HEK293 (cell line): ENCODE results near the gene TRAF2.

Experiments used
- BCL11A ChIP-seq: fragments of 450-650 bp; formaldehyde crosslinking; IDR thresholded peaks from 2 replicates; pipeline ENCODE4 v1.5.1; 2016; ENCODE audit warnings: low read depth, missing biosample characterization, missing genetic modification characterization
- ZNF660 ChIP-seq: fragments of 450-650 bp; IDR thresholded peaks from 2 replicates; pipeline ENCODE4 v1.5.1; 2018; ENCODE audit warnings: missing biosample characterization, mild to moderate bottlenecking, missing genetic modification characterization
- TF ChIP-seq, protein P1 (sequence below): fragments of 450-650 bp; formaldehyde crosslinking; IDR thresholded peaks from 2 replicates; pipeline ENCODE4 v1.5.1; 2016; ENCODE audit warnings: missing biosample characterization, missing genetic modification characterization
- TF ChIP-seq, protein P2 (sequence below): fragments of 450-650 bp; formaldehyde crosslinking; IDR thresholded peaks from 2 replicates; pipeline ENCODE4 v1.5.1; 2016; ENCODE audit warnings: missing biosample characterization, missing genetic modification characterization

DNA sequence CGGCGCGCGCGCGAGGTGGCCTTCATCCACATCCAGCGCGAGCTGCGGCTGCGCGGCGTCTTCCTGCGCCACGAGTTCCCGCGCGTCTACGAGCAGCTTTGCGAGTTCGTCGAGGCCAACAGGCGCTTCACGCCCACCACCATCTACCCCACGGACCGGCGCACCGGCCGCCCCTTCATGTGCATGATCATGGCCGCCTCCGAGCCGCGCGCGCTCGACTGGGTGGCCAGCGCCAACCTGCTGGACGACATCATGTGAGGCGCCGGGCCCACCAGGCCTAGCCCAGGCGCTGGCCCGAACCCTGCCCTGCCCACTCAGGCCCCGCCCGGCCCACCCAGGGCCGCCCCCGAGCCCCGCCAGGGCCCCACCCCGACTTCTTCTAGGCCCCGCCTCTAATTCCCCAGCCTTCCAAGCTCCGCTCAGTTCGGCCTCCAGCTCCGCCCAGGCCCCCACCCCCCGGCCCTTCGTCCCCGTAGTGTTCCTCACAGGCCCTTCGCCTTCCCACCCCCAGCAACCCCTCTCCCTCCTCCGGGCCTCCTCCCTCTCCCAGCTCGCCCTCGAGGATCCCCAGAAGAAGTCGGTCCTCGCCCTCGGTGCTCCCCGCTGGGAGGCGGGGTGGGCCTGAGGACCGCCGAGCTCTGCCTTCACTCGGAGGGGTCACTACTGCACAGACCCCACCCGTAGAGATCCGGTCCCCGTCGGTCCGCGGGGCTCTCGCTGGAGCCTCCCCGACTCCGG lies 39.1 kb upstream of the TRAF2 start:
- TF ChIP-seq BCL11A, result no peak
- TF ChIP-seq, protein P1, sequence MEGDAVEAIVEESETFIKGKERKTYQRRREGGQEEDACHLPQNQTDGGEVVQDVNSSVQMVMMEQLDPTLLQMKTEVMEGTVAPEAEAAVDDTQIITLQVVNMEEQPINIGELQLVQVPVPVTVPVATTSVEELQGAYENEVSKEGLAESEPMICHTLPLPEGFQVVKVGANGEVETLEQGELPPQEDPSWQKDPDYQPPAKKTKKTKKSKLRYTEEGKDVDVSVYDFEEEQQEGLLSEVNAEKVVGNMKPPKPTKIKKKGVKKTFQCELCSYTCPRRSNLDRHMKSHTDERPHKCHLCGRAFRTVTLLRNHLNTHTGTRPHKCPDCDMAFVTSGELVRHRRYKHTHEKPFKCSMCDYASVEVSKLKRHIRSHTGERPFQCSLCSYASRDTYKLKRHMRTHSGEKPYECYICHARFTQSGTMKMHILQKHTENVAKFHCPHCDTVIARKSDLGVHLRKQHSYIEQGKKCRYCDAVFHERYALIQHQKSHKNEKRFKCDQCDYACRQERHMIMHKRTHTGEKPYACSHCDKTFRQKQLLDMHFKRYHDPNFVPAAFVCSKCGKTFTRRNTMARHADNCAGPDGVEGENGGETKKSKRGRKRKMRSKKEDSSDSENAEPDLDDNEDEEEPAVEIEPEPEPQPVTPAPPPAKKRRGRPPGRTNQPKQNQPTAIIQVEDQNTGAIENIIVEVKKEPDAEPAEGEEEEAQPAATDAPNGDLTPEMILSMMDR (tag by site-specific recombination), result no peak
- no peak for TF ChIP-seq ZNF660
- TF ChIP-seq, protein P2, sequence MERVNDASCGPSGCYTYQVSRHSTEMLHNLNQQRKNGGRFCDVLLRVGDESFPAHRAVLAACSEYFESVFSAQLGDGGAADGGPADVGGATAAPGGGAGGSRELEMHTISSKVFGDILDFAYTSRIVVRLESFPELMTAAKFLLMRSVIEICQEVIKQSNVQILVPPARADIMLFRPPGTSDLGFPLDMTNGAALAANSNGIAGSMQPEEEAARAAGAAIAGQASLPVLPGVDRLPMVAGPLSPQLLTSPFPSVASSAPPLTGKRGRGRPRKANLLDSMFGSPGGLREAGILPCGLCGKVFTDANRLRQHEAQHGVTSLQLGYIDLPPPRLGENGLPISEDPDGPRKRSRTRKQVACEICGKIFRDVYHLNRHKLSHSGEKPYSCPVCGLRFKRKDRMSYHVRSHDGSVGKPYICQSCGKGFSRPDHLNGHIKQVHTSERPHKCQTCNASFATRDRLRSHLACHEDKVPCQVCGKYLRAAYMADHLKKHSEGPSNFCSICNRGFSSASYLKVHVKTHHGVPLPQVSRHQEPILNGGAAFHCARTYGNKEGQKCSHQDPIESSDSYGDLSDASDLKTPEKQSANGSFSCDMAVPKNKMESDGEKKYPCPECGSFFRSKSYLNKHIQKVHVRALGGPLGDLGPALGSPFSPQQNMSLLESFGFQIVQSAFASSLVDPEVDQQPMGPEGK, result no peak
